K562 (cell line): ENCODE data around the gene PACSIN1. TPM values are rescaled to one million over a fixed set of nuclear protein-coding genes. Genes with fewer than 3 reads are reported as not detected.

ENCODE experiments used
- ATAC-seq: fragments of 200-7000 bp; cut with Tn5 transposase; 3 replicates; pipeline ENCODE4 v1.9.1; 2020; ENCODE audit warnings: moderate library complexity
- BruUV-seq: library from RNA; stranded (reverse); fragments of 400-500 nt; replicated peaks from 2 replicates; lab custom pipeline; 2021; lab: Mats Ljungman, UMichigan
- CTCF ChIA-PET: fragments of 300-600 bp; formaldehyde crosslinking; extraction: SDS; loops from one replicate; lab custom pipeline; 2021; ENCODE audit warnings: low intra/inter-chr PET ratio; lab: Yijun Ruan, JAX
- POLR2A ChIA-PET: fragments of 300-600, 350-650 bp; sonication (Branson Sonifier 250); formaldehyde crosslinking; extraction: SDS; loops from one replicate; lab custom pipeline; 2021; ENCODE audit warnings: antibody characterized with exemption, inconsistent platforms; lab: Yijun Ruan, JAX
- DNase-seq, 4 experiments: peaks; one replicate each; pipeline versions ENCODE4 v3.0.0 to v3.0.0-alpha.2; 2011 to 2018; ENCODE audit warnings: low spot score in 3 of 4, mixed read lengths in 3 of 4; ENCODE audit errors: extremely low read depth in 1 of 4
- FAIRE-seq: peaks from 2 replicates; lab custom pipeline; 2011; peaks lifted over from hg19 to GRCh38; lab: Jason Lieb, UNC
- H2AFZ ChIP-seq: 2 replicates; pipeline ENCODE4 v1.6.0; 2011; ENCODE audit warnings: low read depth, low read length, control low read depth, inconsistent platforms
- H3K27ac ChIP-seq: fragments of 200-600 bp; 3 replicates; pipeline ENCODE4 v1.8.0; 2011; ENCODE audit warnings: low read depth, mild to moderate bottlenecking, control low read depth, inconsistent platforms, low read length, moderate library complexity, mixed read lengths; ENCODE audit errors: extremely low read depth
- H3K27me3 ChIP-seq, 2 experiments: fragments of 300-600 bp in 1 of 2; 2 replicates in 1 of 2; 3 replicates in 1 of 2; pipeline versions ENCODE4 v1.6.0 to v1.8.0; 2011; ENCODE audit warnings: inconsistent platforms in 2 of 2, low read length in 2 of 2, mild to moderate bottlenecking in 1 of 2, mixed read lengths in 1 of 2, moderate library complexity in 1 of 2; ENCODE audit not compliant: control insufficient read depth in 2 of 2, insufficient read depth in 2 of 2
- H3K36me3 ChIP-seq: fragments of 300-600 bp; 3 replicates; pipeline ENCODE4 v1.8.0; 2011; ENCODE audit warnings: mild to moderate bottlenecking, low read length, inconsistent platforms; ENCODE audit not compliant: control insufficient read depth, insufficient read depth
- H3K4me1 ChIP-seq, 2 experiments: fragments of 200-600 bp in 1 of 2; replicated peaks in 1 of 2; 2 replicates in 1 of 2; 3 replicates in 1 of 2; pipeline versions ENCODE4 v1.5.1 to v1.8.0; 2011; ENCODE audit warnings: inconsistent platforms in 2 of 2, low read length in 2 of 2, mild to moderate bottlenecking in 1 of 2, mixed read lengths in 1 of 2, moderate library complexity in 1 of 2; ENCODE audit not compliant: control insufficient read depth in 2 of 2, insufficient read depth in 2 of 2
- H3K4me2 ChIP-seq: 2 replicates; pipeline ENCODE4 v1.6.1; 2011; ENCODE audit warnings: low read length, control low read depth, inconsistent platforms, mixed read lengths; ENCODE audit not compliant: insufficient read depth
- H3K4me3 ChIP-seq: fragments of 200-600 bp; sonication (generic), shearing (Covaris generic); 2 replicates; pipeline ENCODE4 v1.5.1; 2016; ENCODE audit warnings: control low read depth, inconsistent platforms
- H3K79me2 ChIP-seq: fragments of 200-600 bp; 3 replicates; pipeline ENCODE4 v1.8.0; 2011; ENCODE audit warnings: low read length, inconsistent platforms; ENCODE audit not compliant: control insufficient read depth, insufficient read depth
- H3K9ac ChIP-seq, 2 experiments: 2 replicates each; pipeline versions ENCODE4 v1.6.0 to v1.6.1; 2011; ENCODE audit warnings: low read depth in 2 of 2, low read length in 2 of 2, control low read depth in 1 of 2, inconsistent platforms in 1 of 2, mild to moderate bottlenecking in 1 of 2, mixed read lengths in 1 of 2; ENCODE audit not compliant: insufficient read depth in 1 of 2
- H3K9me1 ChIP-seq: one replicate; pipeline ENCODE4 v1.6.0; 2011; ENCODE audit warnings: inconsistent platforms, mild to moderate bottlenecking, low read length, moderate library complexity; ENCODE audit not compliant: control insufficient read depth, insufficient read depth
- H3K9me3 ChIP-seq: replicated peaks from 2 replicates; pipeline ENCODE4 v1.5.1; 2011; ENCODE audit warnings: low read depth, low read length, inconsistent platforms; ENCODE audit not compliant: control insufficient read depth, insufficient read depth
- H4K20me1 ChIP-seq: replicated peaks from 2 replicates; pipeline ENCODE4 v1.6.1; 2011; ENCODE audit warnings: low read length, inconsistent platforms, mixed read lengths; ENCODE audit not compliant: control insufficient read depth, insufficient read depth
- AFF4 ChIP-seq: sonication (generic); formaldehyde crosslinking; IDR thresholded peaks from 2 replicates; pipeline ENCODE4 v1.8.0; 2023; ENCODE audit warnings: mild to moderate bottlenecking, missing genetic modification reagents
- CEBPG ChIP-seq, 3 experiments: fragments of 200-800 bp in 1 of 3; sonication (Bioruptor generic) in 1 of 3; sonication (generic) in 1 of 3; formaldehyde crosslinking in 1 of 3; IDR thresholded peaks in 2 of 3; conservative IDR thresholded peaks in 1 of 3; 2 replicates each; pipeline versions ENCODE4 v1.6.1 to v1.8.0; 2016 to 2022; ENCODE audit warnings: missing compliant biosample characterization in 2 of 3, missing genetic modification characterization in 2 of 3, mild to moderate bottlenecking in 1 of 3, missing genetic modification reagents in 1 of 3
- HNRNPLL ChIP-seq: fragments of 200-400 bp; formaldehyde crosslinking; IDR thresholded peaks from 2 replicates; pipeline ENCODE4 v1.6.1; 2017; ENCODE audit warnings: low read length, low read depth, mild to moderate bottlenecking; ENCODE audit not compliant: poor library complexity, severe bottlenecking
- KDM5B ChIP-seq: fragments of 200-600 bp; sonication (generic); IDR thresholded peaks from 2 replicates; pipeline ENCODE4 v1.6.1; 2012; ENCODE audit warnings: low read depth, mild to moderate bottlenecking, moderate library complexity, low read length, control low read depth, inconsistent platforms; ENCODE audit not compliant: insufficient replicate concordance
- MIER1 ChIP-seq: fragments of 450-650 bp; IDR thresholded peaks from 2 replicates; pipeline ENCODE4 v1.6.1; 2016; ENCODE audit warnings: antibody characterized with exemption, mild to moderate bottlenecking, low read depth
- POLR2G ChIP-seq: fragments of 200-400 bp; formaldehyde crosslinking; IDR thresholded peaks from 2 replicates; pipeline ENCODE4 v1.6.1; 2017; ENCODE audit warnings: low read depth, mild to moderate bottlenecking, antibody characterized with exemption, low read length, moderate library complexity
- PYGO2 ChIP-seq: fragments of 450-650 bp; IDR thresholded peaks from 2 replicates; pipeline ENCODE4 v1.6.1; 2016; ENCODE audit warnings: mild to moderate bottlenecking, missing genetic modification characterization, moderate library complexity, missing compliant biosample characterization
- SIN3A ChIP-seq, 2 experiments: fragments of 150-350 bp in 1 of 2; IDR thresholded peaks; 2 replicates each; pipeline ENCODE4 v1.6.1; 2011 to 2016; ENCODE audit warnings: borderline replicate concordance in 2 of 2, low read depth in 2 of 2, low read length in 2 of 2, mild to moderate bottlenecking in 2 of 2, moderate library complexity in 2 of 2; ENCODE audit not compliant: control insufficient read depth in 1 of 2
- SREBF2 ChIP-seq: sonication (generic); formaldehyde crosslinking; IDR thresholded peaks from 2 replicates; pipeline ENCODE4 v1.4.0; 2020; ENCODE audit warnings: mild to moderate bottlenecking, missing genetic modification reagents
- ZBTB43 ChIP-seq: sonication (generic); formaldehyde crosslinking; IDR thresholded peaks from 2 replicates; pipeline ENCODE4 v1.8.0; 2023; ENCODE audit warnings: mild to moderate bottlenecking, missing genetic modification reagents
- ZNF232 ChIP-seq: sonication (generic); formaldehyde crosslinking; IDR thresholded peaks from 2 replicates; pipeline ENCODE4 v1.8.0; 2022; ENCODE audit warnings: mild to moderate bottlenecking, missing genetic modification reagents
- WGBS: fragments of 100-300 bp; shearing (Covaris generic); methylation state at CpG from one replicate; pipeline ENCODE4 v1.1.6; 2016; ENCODE audit warnings: low coverage, mixed read lengths; ENCODE audit not compliant: insufficient coverage; ENCODE audit errors: missing lambda C conversion rate; 5-methylcytosine and 5-hydroxymethylcytosine counted together
- in situ Hi-C: fragments of 300-500 bp; cut with MboI; formaldehyde crosslinking; loops from 4 replicates; pipeline ENCODE4 v1.15.0; 2018; ENCODE audit warnings: inconsistent platforms, mixed read lengths
- intact Hi-C: fragments of 100-400 bp; cut with micrococcal nuclease; formaldehyde crosslinking; loops from 2 replicates; pipeline ENCODE4 v1.14.2; 2022
- polyA plus RNA-seq, 8 experiments: library from polyadenylated mRNA; depleted of rRNA in 4 of 8; stranded (reverse) in 5 of 8; unstranded in 3 of 8; fragments of >200 nt; fragmentation: Nextera tagmentation in 2 of 8; fragmentation: Illumina TruSeq in 1 of 8; extraction: Ambion mirVana in 2 of 8; extraction: Trizol in 1 of 8; gene quantifications; 2 replicates each; pipeline versions ENCODE4 v1.2.1 to v1.2.3, GENCODE V29; 2011 to 2014; ENCODE audit warnings: inconsistent platforms in 1 of 8, missing spikeins in 1 of 8
- total RNA-seq, 7 experiments: library from RNA; depleted of rRNA in 6 of 7; stranded (reverse); fragments of >200 nt in 6 of 7; fragmentation: Illumina TruSeq in 2 of 7; extraction: Trizol in 2 of 7; gene quantifications; 2 replicates each; pipeline versions ENCODE4 v1.2.1 to v1.2.3, GENCODE V29; 2011 to 2021; ENCODE audit warnings: low replicate concordance in 1 of 7

The PACSIN1 gene
- total and polyA plus RNA-seq, 9 of the 15 experiments (the other 6 are each of a cell fraction or from before 2014, with no cell fraction given) = 0.01 to 1.7 (median 0.45) TPM

GRCh38 chr6:34424200-34425131 lies 41.4 kb upstream of the PACSIN1 start (continued):
- no peak for TF ChIP-seq ZBTB43 (CRISPR knock-in tag)
- no peak for TF ChIP-seq ZNF232 (CRISPR knock-in tag)
- TF ChIP-seq POLR2G = no peak
- 0 out of 2 replicates have a peak, but pooled peaks have one; percentile 14 for TF ChIP-seq CEBPG (CRISPR knock-in tag; IDR thresholded peaks at IDR 0.05)
- TF ChIP-seq CEBPG (tag; conservative IDR thresholded peaks at IDR 0.05 in 1 of 2, IDR thresholded peaks at IDR 0.05 in 1 of 2) = no peak
- TF ChIP-seq, all 486 proteins: peak for 7

DNA sequence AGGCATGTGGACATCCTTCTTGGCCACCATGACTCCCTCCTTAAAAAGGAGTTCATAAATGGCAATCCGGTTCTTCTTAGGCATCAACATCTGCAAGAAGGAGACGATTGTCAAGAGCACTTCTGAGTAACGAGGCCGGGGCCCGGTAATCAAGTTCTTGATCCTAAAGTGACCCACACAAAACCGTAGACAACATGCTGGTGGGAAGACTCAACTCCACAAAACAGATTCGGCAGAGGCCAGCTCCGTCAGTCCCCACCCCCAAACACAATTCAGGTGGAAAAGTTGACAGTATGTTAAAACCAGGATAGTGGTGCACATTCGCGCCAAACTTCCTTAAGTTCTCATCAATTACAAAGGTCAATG lies 40.8 kb upstream of the PACSIN1 start:
- no TSS peak for BruUV-seq
- POLR2A ChIA-PET = interaction anchor here (0.7 to 4.6 kb wide), 16 partner anchors 9 to 263 kb away, joined by 3 to 65 read pairs (median 4); partner anchors contain the start of gene SMIM29
- intact Hi-C loops = no loop called here
- H3K9ac ChIP-seq = peak overlapping the region; percentile 95 to 100
- peaks cover 53% of the 10 kb centered on the region for H3K36me3 ChIP-seq
- peak overlapping the region; percentile 100 for H3K4me2 ChIP-seq
- in situ Hi-C loops = no loop called here
- 0% methylated on average over 10 of the region's 10 CpGs for WGBS
- no peak for FAIRE-seq
- no peaks in the 10 kb centered on the region for H3K9me1 ChIP-seq
- H3K79me2 ChIP-seq = peaks cover 55% of the 10 kb centered on the region
- H3K9me3 ChIP-seq = no peaks in the 10 kb centered on the region
- peak overlapping the region; percentile 81 for H3K27ac ChIP-seq
- peak; percentile 12 for ATAC-seq
- H3K4me3 ChIP-seq = peak overlapping the region; percentile 65
- DNase-seq = peak in 1 of 4 experiments; percentile 46
- 0 out of 2 replicates have a peak, but pooled peaks cover 7% of the 10 kb centered on the region for H4K20me1 ChIP-seq
- CTCF ChIA-PET = no interaction called here
- H2AFZ ChIP-seq = no peak overlapping the region
- H3K27me3 ChIP-seq = no peaks in the 10 kb centered on the region
- H3K4me1 ChIP-seq = peaks cover 10 to 20% of the 10 kb centered on the region in 2 experiments; a peak in 4 of 5 replicates
- TF ChIP-seq SIN3A (IDR thresholded peaks at IDR 0.05; ENCODE audit: borderline replicate concordance in 2 of 2, control insufficient read depth in 1 of 2, low read depth in 2 of 2, low read length in 2 of 2) = peak in 1 of 2 experiments; percentile 35; a peak in 1 of 4 replicates
- no peak for TF ChIP-seq SREBF2 (CRISPR knock-in tag)
- no peak for TF ChIP-seq PYGO2 (tag)
- TF ChIP-seq KDM5B = peak; percentile 9
- TF ChIP-seq MIER1 = 0 out of 2 replicates have a peak, but pooled peaks have one; percentile 1
- peak; percentile 42; the same call in 1 of the 2 replicates for TF ChIP-seq AFF4 (CRISPR knock-in tag)
- peak; percentile 2 for TF ChIP-seq HNRNPLL
